ENCODE results near the gene TTC34. TPM values are rescaled to one million over a fixed set of nuclear protein-coding genes. Genes with fewer than 3 reads are reported as not detected.

The TTC34 gene
- total and polyA plus RNA-seq, 9 of the 15 experiments (the other 6 are each of a cell fraction or from before 2014, with no cell fraction given), result 0.03 to 0.38 (median 0.05) TPM; not detected in 2

GRCh38 chr1:2624735-2625300 is 176.7 kb downstream of the TTC34 start:
- peak overlapping the region; percentile 61 for H2AFZ ChIP-seq (ENCODE audit: low read depth, low read length)
- no peak overlapping the region for H3K4me3 ChIP-seq
- ChIA-PET CTCF (ENCODE audit: low intra/inter-chr PET ratio) (no interaction called here), POLR2A (interaction anchor here (1.2 kb wide), 1 partner anchor 9 kb away, joined by 3 read pairs; no protein-coding TSS in a partner anchor)
- intact Hi-C loops (cut with micrococcal nuclease), result no loop called here
- H3K4me1 ChIP-seq (replicated peaks in 1 of 2; ENCODE audit: control insufficient read depth in 2 of 2, insufficient read depth in 2 of 2, low read length in 2 of 2), result peaks cover 4% of the 10 kb centered on the region in 2 experiments; a peak in 3 of 5 replicates
- FAIRE-seq, result peak; percentile 54
- H3K9ac ChIP-seq (ENCODE audit: insufficient read depth in 1 of 2, low read depth in 2 of 2, low read length in 2 of 2), result no peak overlapping the region
- no peaks in the 10 kb centered on the region for H3K79me2 ChIP-seq (ENCODE audit: control insufficient read depth, insufficient read depth, low read length)
- 12% methylated on average over 13 of the region's 13 CpGs for WGBS (ENCODE audit: insufficient coverage, low coverage, missing lambda C conversion rate)
- no peaks in the 10 kb centered on the region for H3K36me3 ChIP-seq (ENCODE audit: control insufficient read depth, insufficient read depth, low read length)
- H3K27ac ChIP-seq (ENCODE audit: extremely low read depth, low read depth, low read length), result no peak overlapping the region
- peak; percentile 86 for ATAC-seq
- no peak overlapping the region for H3K4me2 ChIP-seq (ENCODE audit: insufficient read depth, low read length)
- H4K20me1 ChIP-seq (replicated peaks; ENCODE audit: control insufficient read depth, insufficient read depth, low read length), result no peaks in the 10 kb centered on the region
- BruUV-seq (replicated peaks), result no TSS peak
- peak in 1 of 4 experiments; percentile 28 for DNase-seq (ENCODE audit: extremely low read depth in 1 of 4, low spot score in 3 of 4)
- peaks cover 0 to 25% of the 10 kb centered on the region in 2 experiments; a peak in 3 of 5 replicates for H3K27me3 ChIP-seq (ENCODE audit: control insufficient read depth in 2 of 2, insufficient read depth in 2 of 2, low read length in 2 of 2)
- no peaks in the 10 kb centered on the region for H3K9me3 ChIP-seq (replicated peaks; ENCODE audit: control insufficient read depth, insufficient read depth, low read depth, low read length)
- H3K9me1 ChIP-seq (ENCODE audit: control insufficient read depth, insufficient read depth, low read length), result no peaks in the 10 kb centered on the region
- in situ Hi-C loops (cut with MboI), result no loop called here
- TF ChIP-seq ZHX1 (conservative IDR thresholded peaks at IDR 0.05; ENCODE audit: low read length), result no peak
- TF ChIP-seq TRIM24 (IDR thresholded peaks at IDR 0.05), result no peak
- TF ChIP-seq ZC3H11A (IDR thresholded peaks at IDR 0.05; ENCODE audit: low read depth, low read length), result no peak
- no peak for TF ChIP-seq ZNF436 (CRISPR knock-in tag; IDR thresholded peaks at IDR 0.05)
- no peak for TF ChIP-seq CREM (IDR thresholded peaks at IDR 0.05; ENCODE audit: low read depth)
- TF ChIP-seq E4F1 (CRISPR knock-in tag; IDR thresholded peaks at IDR 0.05; ENCODE audit: borderline replicate concordance), result no peak
